Sigmoid colon (tissue), 4 donors: Measurements from ENCODE around the gene MYCL.

Experiments used
- EP300 ChIP-seq, 4 donors: sonication (generic); formaldehyde crosslinking; IDR thresholded peaks; one replicate each; pipeline ENCODE4 v1.6.1; 2017; ENCODE audit warnings: antibody characterized with exemption in 4 of 4
- POLR2A ChIP-seq, 2 donors: fragments of 450-650 bp; IDR thresholded peaks; one replicate each; pipeline ENCODE4 v1.6.1; 2016; ENCODE audit warnings: antibody characterized with exemption in 2 of 2, mild to moderate bottlenecking in 2 of 2, moderate library complexity in 2 of 2
- TF ChIP-seq, protein P1 (sequence below), 4 experiments: fragments of 450-650 bp in 3 of 4; fragments of 200-600 bp in 1 of 4; IDR thresholded peaks; one replicate each; pipeline ENCODE4 v1.5.1; 2016 to 2019; ENCODE audit warnings: antibody characterized with exemption in 4 of 4, mild to moderate bottlenecking in 3 of 4, moderate library complexity in 2 of 4

DNA sequence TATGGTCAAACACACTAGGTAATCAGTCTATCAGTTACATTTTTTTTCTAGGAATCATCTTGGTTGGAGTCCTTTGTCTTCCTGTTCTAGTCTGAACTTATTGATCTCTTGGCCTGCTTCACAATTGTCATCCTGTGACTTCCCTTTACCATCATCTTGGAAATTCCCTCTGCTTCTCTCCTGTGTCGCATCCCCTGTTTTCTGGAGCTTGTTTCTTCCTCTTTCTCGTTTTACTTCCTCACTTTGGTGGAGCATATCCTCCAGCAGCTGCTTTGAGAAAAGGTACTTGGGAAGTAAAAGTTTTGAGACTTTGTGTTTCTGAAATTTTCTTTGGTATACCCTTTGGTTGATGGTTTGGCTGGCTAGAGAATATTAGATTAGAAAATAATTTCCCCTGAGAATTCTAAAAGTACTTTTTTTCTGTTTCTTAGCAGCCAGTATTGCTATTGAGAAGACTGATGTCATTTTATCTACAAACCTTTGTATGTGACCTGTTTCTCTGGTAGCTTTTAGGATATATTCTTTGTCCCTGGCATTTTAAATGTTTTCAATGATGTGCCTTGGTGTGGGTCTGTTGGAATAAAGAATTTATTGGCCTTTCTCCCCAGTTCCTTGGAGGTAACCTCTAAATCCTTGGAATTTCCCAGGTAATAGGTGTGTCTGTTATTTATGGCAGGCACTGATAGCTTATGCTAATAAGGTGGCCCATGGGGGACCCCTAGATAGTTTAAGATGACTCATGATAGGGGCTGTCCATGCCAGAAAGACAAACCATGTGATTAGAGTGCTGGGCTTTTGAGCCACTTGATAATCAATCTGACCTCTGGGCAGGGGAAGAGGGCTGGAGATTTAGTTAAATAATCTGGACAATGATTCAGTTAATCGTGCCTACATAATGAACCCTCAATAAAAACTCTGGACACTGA lies 6.1 kb upstream of the MYCL start:
- TF ChIP-seq POLR2A (IDR thresholded peaks at IDR 0.05) (no peak), EP300 (IDR thresholded peaks at IDR 0.05) (no peak)
- TF ChIP-seq, protein P1, sequence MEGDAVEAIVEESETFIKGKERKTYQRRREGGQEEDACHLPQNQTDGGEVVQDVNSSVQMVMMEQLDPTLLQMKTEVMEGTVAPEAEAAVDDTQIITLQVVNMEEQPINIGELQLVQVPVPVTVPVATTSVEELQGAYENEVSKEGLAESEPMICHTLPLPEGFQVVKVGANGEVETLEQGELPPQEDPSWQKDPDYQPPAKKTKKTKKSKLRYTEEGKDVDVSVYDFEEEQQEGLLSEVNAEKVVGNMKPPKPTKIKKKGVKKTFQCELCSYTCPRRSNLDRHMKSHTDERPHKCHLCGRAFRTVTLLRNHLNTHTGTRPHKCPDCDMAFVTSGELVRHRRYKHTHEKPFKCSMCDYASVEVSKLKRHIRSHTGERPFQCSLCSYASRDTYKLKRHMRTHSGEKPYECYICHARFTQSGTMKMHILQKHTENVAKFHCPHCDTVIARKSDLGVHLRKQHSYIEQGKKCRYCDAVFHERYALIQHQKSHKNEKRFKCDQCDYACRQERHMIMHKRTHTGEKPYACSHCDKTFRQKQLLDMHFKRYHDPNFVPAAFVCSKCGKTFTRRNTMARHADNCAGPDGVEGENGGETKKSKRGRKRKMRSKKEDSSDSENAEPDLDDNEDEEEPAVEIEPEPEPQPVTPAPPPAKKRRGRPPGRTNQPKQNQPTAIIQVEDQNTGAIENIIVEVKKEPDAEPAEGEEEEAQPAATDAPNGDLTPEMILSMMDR (IDR thresholded peaks at IDR 0.05) = no peak
